ENCODE data around the gene SEMA4F. TPM values are rescaled to one million over a fixed set of nuclear protein-coding genes. Genes with fewer than 3 reads are reported as not detected.

Gene SEMA4F, protein sequence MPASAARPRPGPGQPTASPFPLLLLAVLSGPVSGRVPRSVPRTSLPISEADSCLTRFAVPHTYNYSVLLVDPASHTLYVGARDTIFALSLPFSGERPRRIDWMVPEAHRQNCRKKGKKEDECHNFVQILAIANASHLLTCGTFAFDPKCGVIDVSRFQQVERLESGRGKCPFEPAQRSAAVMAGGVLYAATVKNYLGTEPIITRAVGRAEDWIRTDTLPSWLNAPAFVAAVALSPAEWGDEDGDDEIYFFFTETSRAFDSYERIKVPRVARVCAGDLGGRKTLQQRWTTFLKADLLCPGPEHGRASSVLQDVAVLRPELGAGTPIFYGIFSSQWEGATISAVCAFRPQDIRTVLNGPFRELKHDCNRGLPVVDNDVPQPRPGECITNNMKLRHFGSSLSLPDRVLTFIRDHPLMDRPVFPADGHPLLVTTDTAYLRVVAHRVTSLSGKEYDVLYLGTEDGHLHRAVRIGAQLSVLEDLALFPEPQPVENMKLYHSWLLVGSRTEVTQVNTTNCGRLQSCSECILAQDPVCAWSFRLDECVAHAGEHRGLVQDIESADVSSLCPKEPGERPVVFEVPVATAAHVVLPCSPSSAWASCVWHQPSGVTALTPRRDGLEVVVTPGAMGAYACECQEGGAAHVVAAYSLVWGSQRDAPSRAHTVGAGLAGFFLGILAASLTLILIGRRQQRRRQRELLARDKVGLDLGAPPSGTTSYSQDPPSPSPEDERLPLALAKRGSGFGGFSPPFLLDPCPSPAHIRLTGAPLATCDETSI
- total RNA-seq (ENCODE audit: low replicate concordance): 5.5 and 5.6 TPM in 2 replicates

DNA sequence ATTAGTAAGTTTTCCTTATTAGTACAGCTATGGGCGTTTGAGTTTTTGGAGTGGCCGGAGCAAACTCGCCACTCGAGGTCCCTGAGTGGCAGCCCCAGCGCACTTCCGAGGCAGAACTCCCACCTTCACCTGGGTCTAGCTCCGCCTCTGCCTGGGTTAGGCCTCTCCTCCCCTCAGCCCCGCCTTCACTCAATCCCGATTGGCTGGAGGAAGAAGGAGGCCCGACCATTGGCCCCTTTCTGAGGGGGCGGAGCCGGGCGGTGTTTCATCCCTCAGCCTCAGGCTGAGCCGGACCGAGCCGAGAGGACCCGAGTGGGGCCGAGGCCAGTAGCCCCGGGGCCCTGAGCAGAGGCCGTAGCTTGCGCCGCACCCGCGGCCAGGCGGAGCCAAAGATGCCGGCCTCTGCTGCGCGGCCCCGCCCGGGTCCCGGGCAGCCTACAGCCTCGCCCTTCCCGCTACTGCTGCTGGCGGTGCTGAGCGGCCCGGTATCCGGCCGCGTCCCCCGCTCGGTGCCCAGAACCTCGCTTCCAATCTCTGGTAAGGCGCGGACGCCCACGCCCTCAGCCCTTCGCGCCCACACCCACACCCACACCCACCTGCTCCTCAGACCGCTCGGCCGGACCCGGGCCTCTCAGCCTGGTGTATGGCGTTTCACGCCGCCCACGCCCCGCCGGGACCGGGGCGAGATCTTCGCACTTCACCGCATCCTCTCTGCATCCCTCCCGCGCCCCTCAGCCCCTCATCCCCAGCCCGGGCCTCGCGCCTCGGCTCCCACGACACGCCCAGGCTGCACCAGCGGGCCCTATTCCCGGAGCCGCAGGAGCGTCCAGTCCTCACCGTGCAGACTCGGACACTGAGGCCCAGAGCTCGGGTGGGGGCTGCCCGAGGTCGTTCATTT lies at the start of gene SEMA4F:
SEMA4F (plus strand) TSS at position 263 of the 898 bp plus-strand sequence; CDS start at position 393, 130 bp downstream.

DNA sequence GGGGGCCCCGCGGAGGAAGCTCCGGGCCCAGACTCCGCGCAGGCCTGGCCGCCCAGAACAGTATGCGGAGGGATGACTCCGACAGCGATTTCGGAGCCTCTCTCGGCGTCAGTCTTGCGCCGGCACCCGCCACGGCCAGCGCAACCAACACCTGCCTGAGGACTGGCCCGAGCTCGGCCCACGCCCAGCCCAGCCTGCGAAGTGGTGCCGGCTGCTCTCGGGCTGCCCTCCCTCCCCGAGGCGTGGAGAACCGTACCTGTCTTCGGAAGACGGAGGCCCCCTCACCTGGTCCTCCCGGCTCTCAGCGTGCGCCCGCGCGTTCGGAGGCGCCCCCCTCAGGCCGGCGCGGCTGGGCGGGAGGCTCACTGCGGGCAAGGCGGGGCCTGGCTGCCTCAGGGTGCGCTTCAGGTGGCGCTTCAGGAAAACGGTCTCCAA lies 6.0 kb upstream of the SEMA4F start, which contains the start of gene M1AP:
M1AP (minus strand) TSS at position 322 of the 435 bp plus-strand sequence. CDS start 8,055 bp downstream, outside the sequence.

Other genes starting within 250 kb of the SEMA4F start
- gene C2orf81, start 232.6 kb upstream of the SEMA4F start, total RNA-seq (ENCODE audit: low replicate concordance): 0.59 and 0.98 TPM in 2 replicates
- 31.8 and 40.5 TPM in 2 replicates for gene WDR54, start 232.5 kb upstream of the SEMA4F start, total RNA-seq (ENCODE audit: low replicate concordance)
- 11.0 and 16.5 TPM in 2 replicates for gene RTKN, start 212.3 kb upstream of the SEMA4F start, total RNA-seq (ENCODE audit: low replicate concordance)
- gene INO80B, start 199.2 kb upstream of the SEMA4F start, total RNA-seq (ENCODE audit: low replicate concordance): 9.2 and 41.0 TPM in 2 replicates
- gene WBP1, start 195.8 kb upstream of the SEMA4F start, total RNA-seq (ENCODE audit: low replicate concordance): 68.7 and 75.7 TPM in 2 replicates
- gene MOGS, start 188.9 kb upstream of the SEMA4F start, total RNA-seq (ENCODE audit: low replicate concordance): 42.6 and 54.5 TPM in 2 replicates
- 54.0 and 95.4 TPM in 2 replicates for gene MRPL53, start 181.6 kb upstream of the SEMA4F start, total RNA-seq (ENCODE audit: low replicate concordance)
- gene CCDC142, start 171.2 kb upstream of the SEMA4F start, total RNA-seq (ENCODE audit: low replicate concordance): 14.8 and 20.5 TPM in 2 replicates
- 7.8 and 8.2 TPM in 2 replicates for gene TTC31, start 171.2 kb upstream of the SEMA4F start, total RNA-seq (ENCODE audit: low replicate concordance)
- gene LBX2, start 154.6 kb upstream of the SEMA4F start, total RNA-seq (ENCODE audit: low replicate concordance): 0.30 and 0.94 TPM in 2 replicates
- 21.1 and 36.6 TPM in 2 replicates for gene PCGF1, start 146.6 kb upstream of the SEMA4F start, total RNA-seq (ENCODE audit: low replicate concordance)
- gene TLX2, start 139.8 kb upstream of the SEMA4F start, total RNA-seq (ENCODE audit: low replicate concordance): not detected in 2 replicates
- not detected in 2 replicates for gene DQX1, start 128.0 kb upstream of the SEMA4F start, total RNA-seq (ENCODE audit: low replicate concordance)
- gene AUP1, start 124.5 kb upstream of the SEMA4F start, total RNA-seq (ENCODE audit: low replicate concordance): 78.0 and 99.1 TPM in 2 replicates
- 41.3 and 60.8 TPM in 2 replicates for gene HTRA2, start 124.3 kb upstream of the SEMA4F start, total RNA-seq (ENCODE audit: low replicate concordance)
- 25.5 and 62.8 TPM in 2 replicates for gene LOXL3, start 100.3 kb upstream of the SEMA4F start, total RNA-seq (ENCODE audit: low replicate concordance)
- gene DOK1, start 99.5 kb upstream of the SEMA4F start, total RNA-seq (ENCODE audit: low replicate concordance): 21.3 and 32.8 TPM in 2 replicates
- 0.08 TPM in 1 of 2 replicates, not detected in the other for gene M1AP, start 5.9 kb upstream of the SEMA4F start, total RNA-seq (ENCODE audit: low replicate concordance)
- 30.7 and 110 TPM in 2 replicates for gene HK2, start 179.9 kb downstream of the SEMA4F start, total RNA-seq (ENCODE audit: low replicate concordance)